ENCODE measurements around the gene SLC2A1. TPM values are rescaled to one million over a fixed set of nuclear protein-coding genes. Genes with fewer than 3 reads are reported as not detected.

The SLC2A1 gene
- total and polyA plus RNA-seq, 9 of the 15 experiments (the other 6 are each of a cell fraction or from before 2014, with no cell fraction given) = 12.6 to 153 (median 48.0) TPM

- TF ChIP-seq TAF1 (IDR thresholded peaks at IDR 0.05; ENCODE audit: control insufficient read depth, extremely low read depth, insufficient read depth, low read length, severe bottlenecking) (peak; percentile 67), DLX4 (CRISPR knock-in tag; IDR thresholded peaks at IDR 0.05) (no peak), MYBL2 (IDR thresholded peaks at IDR 0.05; ENCODE audit: low read depth) (peak; percentile 70), MYBL2 (CRISPR knock-in tag; IDR thresholded peaks at IDR 0.05; ENCODE audit: borderline replicate concordance) (no peak), ZKSCAN1 (IDR thresholded peaks at IDR 0.05; ENCODE audit: low read depth, low read length) (0 out of 2 replicates have a peak, but pooled peaks have one; percentile 7), NFXL1 (CRISPR knock-in tag; IDR thresholded peaks at IDR 0.05) (no peak), ZNF778 (CRISPR knock-in tag; IDR thresholded peaks at IDR 0.05) (no peak), KDM1A (IDR thresholded peaks at IDR 0.05) (peak; percentile 94 to 96), TCFL5 (CRISPR knock-in tag; conservative IDR thresholded peaks at IDR 0.05) (0 out of 2 replicates have a peak, but pooled peaks have one; percentile 16), ZNF282 (CRISPR knock-in tag; IDR thresholded peaks at IDR 0.05) (no peak), ZNF277 (CRISPR knock-in tag; IDR thresholded peaks at IDR 0.05; ENCODE audit: borderline replicate concordance) (no peak), ZFP36 (IDR thresholded peaks at IDR 0.05; ENCODE audit: low read depth, low read length, partially characterized antibody) (no peak), NCOA1 (IDR thresholded peaks at IDR 0.05; ENCODE audit: low read depth) (peak; percentile 93), TEAD1 (CRISPR knock-in tag; IDR thresholded peaks at IDR 0.05) (peak; percentile 81 to 87; a peak in 3 of 4 replicates), SMC3 (conservative IDR thresholded peaks at IDR 0.05; ENCODE audit: insufficient read depth, low read depth, low read length) (0 out of 2 replicates have a peak, but pooled peaks have one; percentile 3), CBFA2T2 (conservative IDR thresholded peaks at IDR 0.05) (peak; percentile 99), THRA (IDR thresholded peaks at IDR 0.05) (no peak), KLF10 (CRISPR knock-in tag; IDR thresholded peaks at IDR 0.05) (no peak)
- TF ChIP-seq, protein P1, sequence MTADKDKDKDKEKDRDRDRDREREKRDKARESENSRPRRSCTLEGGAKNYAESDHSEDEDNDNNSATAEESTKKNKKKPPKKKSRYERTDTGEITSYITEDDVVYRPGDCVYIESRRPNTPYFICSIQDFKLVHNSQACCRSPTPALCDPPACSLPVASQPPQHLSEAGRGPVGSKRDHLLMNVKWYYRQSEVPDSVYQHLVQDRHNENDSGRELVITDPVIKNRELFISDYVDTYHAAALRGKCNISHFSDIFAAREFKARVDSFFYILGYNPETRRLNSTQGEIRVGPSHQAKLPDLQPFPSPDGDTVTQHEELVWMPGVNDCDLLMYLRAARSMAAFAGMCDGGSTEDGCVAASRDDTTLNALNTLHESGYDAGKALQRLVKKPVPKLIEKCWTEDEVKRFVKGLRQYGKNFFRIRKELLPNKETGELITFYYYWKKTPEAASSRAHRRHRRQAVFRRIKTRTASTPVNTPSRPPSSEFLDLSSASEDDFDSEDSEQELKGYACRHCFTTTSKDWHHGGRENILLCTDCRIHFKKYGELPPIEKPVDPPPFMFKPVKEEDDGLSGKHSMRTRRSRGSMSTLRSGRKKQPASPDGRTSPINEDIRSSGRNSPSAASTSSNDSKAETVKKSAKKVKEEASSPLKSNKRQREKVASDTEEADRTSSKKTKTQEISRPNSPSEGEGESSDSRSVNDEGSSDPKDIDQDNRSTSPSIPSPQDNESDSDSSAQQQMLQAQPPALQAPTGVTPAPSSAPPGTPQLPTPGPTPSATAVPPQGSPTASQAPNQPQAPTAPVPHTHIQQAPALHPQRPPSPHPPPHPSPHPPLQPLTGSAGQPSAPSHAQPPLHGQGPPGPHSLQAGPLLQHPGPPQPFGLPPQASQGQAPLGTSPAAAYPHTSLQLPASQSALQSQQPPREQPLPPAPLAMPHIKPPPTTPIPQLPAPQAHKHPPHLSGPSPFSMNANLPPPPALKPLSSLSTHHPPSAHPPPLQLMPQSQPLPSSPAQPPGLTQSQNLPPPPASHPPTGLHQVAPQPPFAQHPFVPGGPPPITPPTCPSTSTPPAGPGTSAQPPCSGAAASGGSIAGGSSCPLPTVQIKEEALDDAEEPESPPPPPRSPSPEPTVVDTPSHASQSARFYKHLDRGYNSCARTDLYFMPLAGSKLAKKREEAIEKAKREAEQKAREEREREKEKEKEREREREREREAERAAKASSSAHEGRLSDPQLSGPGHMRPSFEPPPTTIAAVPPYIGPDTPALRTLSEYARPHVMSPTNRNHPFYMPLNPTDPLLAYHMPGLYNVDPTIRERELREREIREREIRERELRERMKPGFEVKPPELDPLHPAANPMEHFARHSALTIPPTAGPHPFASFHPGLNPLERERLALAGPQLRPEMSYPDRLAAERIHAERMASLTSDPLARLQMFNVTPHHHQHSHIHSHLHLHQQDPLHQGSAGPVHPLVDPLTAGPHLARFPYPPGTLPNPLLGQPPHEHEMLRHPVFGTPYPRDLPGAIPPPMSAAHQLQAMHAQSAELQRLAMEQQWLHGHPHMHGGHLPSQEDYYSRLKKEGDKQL (CRISPR knock-in tag; IDR thresholded peaks at IDR 0.05; ENCODE audit: borderline replicate concordance) = no peak
Measured at GRCh38 chr1:42963378-42964043, 4.8 kb upstream of the SLC2A1 start (continued).
